HG03558 (cell line): ENCODE data around the gene TCIRG1.

Source experiments
- ATAC-seq: cut with Tn5 transposase; IDR thresholded peaks from one replicate; pipeline ENCODE4 v1.9.1; 2021; ENCODE audit warnings: moderate number of reproducible peaks; ENCODE audit not compliant: unreplicated experiment; ENCODE audit errors: extremely low read depth

Gene TCIRG1

GRCh38 chr11:68035266-68035876 is 3.5 kb upstream of the TCIRG1 start:
- no peak for ATAC-seq

- ATAC-seq, result no peak
These were observed 2.6 kb upstream of the TCIRG1 start for GRCh38 chr11:68036141-68036716.

GRCh38 chr11:68036717-68037239 is 2.0 kb upstream of the TCIRG1 start:
- no peak for ATAC-seq

- ATAC-seq, result no peak
These were observed 1.2 kb upstream of the TCIRG1 start for GRCh38 chr11:68037411-68038225.

GRCh38 chr11:68038226-68038717 is 553 bp upstream of the TCIRG1 start:
- ATAC-seq, result no peak

GRCh38 chr11:68039526-68040086 is 781 bp downstream of the TCIRG1 start:
- no peak for ATAC-seq

- ATAC-seq, result no peak
These were observed 1.5 kb downstream of the TCIRG1 start for GRCh38 chr11:68040101-68040956.

- ATAC-seq, result no peak
These were observed 2.2 kb downstream of the TCIRG1 start for GRCh38 chr11:68040957-68041591.

GRCh38 chr11:68041617-68042218 is 2.9 kb downstream of the TCIRG1 start:
- no peak for ATAC-seq

- no peak for ATAC-seq
These were observed 3.6 kb downstream of the TCIRG1 start for GRCh38 chr11:68042219-68043028.

- ATAC-seq, result no peak
These were observed 4.2 kb downstream of the TCIRG1 start for GRCh38 chr11:68043029-68043348.

- ATAC-seq, result no peak
These were observed 4.7 kb downstream of the TCIRG1 start for GRCh38 chr11:68043349-68044144.

GRCh38 chr11:68044145-68044813 is 5.5 kb downstream of the TCIRG1 start:
- ATAC-seq, result no peak

GRCh38 chr11:68044898-68045351 is 6.1 kb downstream of the TCIRG1 start:
- ATAC-seq, result no peak

GRCh38 chr11:68047437-68048290 is 8.8 kb downstream of the TCIRG1 start:
- ATAC-seq, result no peak
